OCI-LY1 (cell line): Measurements from ENCODE around the gene ARL10.

Source experiments
- H2AFZ ChIP-seq: fragments of 200-600 bp; sonication (generic), shearing (Covaris generic); 2 replicates; pipeline ENCODE4 v1.6.0; 2014; ENCODE audit warnings: antibody characterized with exemption, mild to moderate bottlenecking, low read length
- H3F3A ChIP-seq: fragments of 200-600 bp; sonication (generic), shearing (Covaris generic); 2 replicates; pipeline ENCODE4 v1.6.0; 2014; ENCODE audit warnings: mild to moderate bottlenecking, antibody characterized with exemption, low read length, moderate library complexity; ENCODE audit not compliant: insufficient read depth
- H3K27ac ChIP-seq: fragments of 200-600 bp; sonication (generic); 2 replicates; pipeline ENCODE4 v1.5.1; 2014; ENCODE audit warnings: low read length, mixed run types, mild to moderate bottlenecking, low read depth; ENCODE audit not compliant: poor library complexity, severe bottlenecking
- H3K27me3 ChIP-seq: fragments of 200-600 bp; sonication (generic); 2 replicates; pipeline ENCODE4 v1.6.0; 2014; ENCODE audit warnings: antibody characterized with exemption, mild to moderate bottlenecking, low read length, moderate library complexity; ENCODE audit not compliant: insufficient read depth
- H3K36me3 ChIP-seq: fragments of 200-600 bp; sonication (generic); 2 replicates; pipeline ENCODE4 v1.6.1; 2014; ENCODE audit warnings: mild to moderate bottlenecking, antibody characterized with exemption, low read length, moderate library complexity, mixed read lengths; ENCODE audit not compliant: insufficient read depth
- H3K4me1 ChIP-seq: fragments of 200-600 bp; sonication (generic); 2 replicates; pipeline ENCODE4 v1.5.1; 2014; ENCODE audit warnings: mild to moderate bottlenecking, low read length, moderate library complexity; ENCODE audit not compliant: insufficient read depth, severe bottlenecking
- H3K4me2 ChIP-seq: fragments of 200-600 bp; sonication (generic), shearing (Covaris generic); 2 replicates; pipeline ENCODE4 v1.6.1; 2014; ENCODE audit warnings: low read length
- H3K4me3 ChIP-seq: fragments of 200-600 bp; sonication (generic); 2 replicates; pipeline ENCODE4 v1.5.1; 2014; ENCODE audit warnings: low read length, low read depth, mild to moderate bottlenecking, mixed read lengths; ENCODE audit not compliant: poor library complexity, severe bottlenecking
- H3K79me2 ChIP-seq: fragments of 200-600 bp; shearing (Covaris generic); 2 replicates; pipeline ENCODE4 v1.6.1; 2016; ENCODE audit warnings: mixed run types, low read length, mixed read lengths; ENCODE audit not compliant: insufficient read depth
- H3K9ac ChIP-seq: fragments of 200-600 bp; sonication (generic), shearing (Covaris generic); 2 replicates; pipeline ENCODE4 v1.6.1; 2014; ENCODE audit warnings: mild to moderate bottlenecking, low read length, mixed read lengths
- H3K9me2 ChIP-seq: fragments of 200-600 bp; sonication (generic), shearing (Covaris generic); 2 replicates; pipeline ENCODE4 v1.6.1; 2014; ENCODE audit warnings: low read depth, mild to moderate bottlenecking, low read length, mixed read lengths
- H3K9me3 ChIP-seq: fragments of 200-600 bp; shearing (Covaris generic); 2 replicates; pipeline ENCODE4 v1.6.1; 2014; ENCODE audit warnings: low read length, mixed read lengths
- H4K20me1 ChIP-seq: fragments of 200-600 bp; sonication (generic), shearing (Covaris generic); 2 replicates; pipeline ENCODE4 v1.6.0; 2016; ENCODE audit warnings: mild to moderate bottlenecking, low read length; ENCODE audit not compliant: insufficient read depth
- EZH2 ChIP-seq: fragments of 200-600 bp; sonication (generic), shearing (Covaris generic); IDR thresholded peaks from 2 replicates; pipeline ENCODE4 v1.8.0; 2017; ENCODE audit warnings: borderline replicate concordance, mixed run types, mild to moderate bottlenecking, antibody characterized with exemption, low read length, moderate library complexity, mixed read lengths
- TF ChIP-seq, protein P1 (sequence below): fragments of 200-600 bp; sonication (generic), shearing (Covaris generic); IDR thresholded peaks from 2 replicates; pipeline ENCODE4 v1.5.1; 2017; ENCODE audit warnings: mild to moderate bottlenecking, antibody characterized with exemption, low read length, moderate library complexity, mixed read lengths

The ARL10 gene

DNA sequence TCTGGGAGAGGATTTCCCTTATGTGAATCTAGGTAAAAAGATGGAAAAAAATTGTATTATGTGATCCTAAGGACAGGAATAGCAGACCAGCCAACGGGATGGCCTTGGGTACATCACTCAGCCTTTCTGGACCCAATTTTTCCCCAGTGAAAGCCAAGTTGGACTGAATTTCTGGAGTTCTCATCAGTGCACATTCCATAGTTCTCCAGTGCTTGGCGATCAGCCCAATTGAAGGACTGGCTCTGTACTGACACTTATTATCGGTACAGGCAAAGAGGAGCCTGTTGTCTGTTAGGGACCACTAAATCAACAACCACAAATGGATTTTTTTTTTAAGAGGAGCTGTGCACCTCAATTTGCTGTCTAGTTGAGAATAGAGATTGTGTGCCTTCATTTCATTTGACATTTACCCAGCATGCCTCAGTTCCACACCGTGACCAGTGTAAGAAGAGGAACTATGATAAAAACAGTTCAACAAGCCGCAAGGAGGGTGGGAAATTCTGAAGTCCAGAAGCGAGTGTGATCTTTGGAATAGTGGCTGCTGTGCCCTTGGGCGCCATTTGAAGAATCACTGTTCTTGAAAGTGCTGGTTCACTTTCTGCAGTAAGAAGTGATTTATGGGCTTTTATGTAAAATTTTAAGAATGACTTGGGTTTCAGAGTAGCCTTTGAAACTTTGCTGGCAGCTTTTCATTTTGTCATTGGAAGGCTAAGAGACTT lies 8.0 kb downstream of the ARL10 start:
- no peak for TF ChIP-seq EZH2
- TF ChIP-seq, protein P1, sequence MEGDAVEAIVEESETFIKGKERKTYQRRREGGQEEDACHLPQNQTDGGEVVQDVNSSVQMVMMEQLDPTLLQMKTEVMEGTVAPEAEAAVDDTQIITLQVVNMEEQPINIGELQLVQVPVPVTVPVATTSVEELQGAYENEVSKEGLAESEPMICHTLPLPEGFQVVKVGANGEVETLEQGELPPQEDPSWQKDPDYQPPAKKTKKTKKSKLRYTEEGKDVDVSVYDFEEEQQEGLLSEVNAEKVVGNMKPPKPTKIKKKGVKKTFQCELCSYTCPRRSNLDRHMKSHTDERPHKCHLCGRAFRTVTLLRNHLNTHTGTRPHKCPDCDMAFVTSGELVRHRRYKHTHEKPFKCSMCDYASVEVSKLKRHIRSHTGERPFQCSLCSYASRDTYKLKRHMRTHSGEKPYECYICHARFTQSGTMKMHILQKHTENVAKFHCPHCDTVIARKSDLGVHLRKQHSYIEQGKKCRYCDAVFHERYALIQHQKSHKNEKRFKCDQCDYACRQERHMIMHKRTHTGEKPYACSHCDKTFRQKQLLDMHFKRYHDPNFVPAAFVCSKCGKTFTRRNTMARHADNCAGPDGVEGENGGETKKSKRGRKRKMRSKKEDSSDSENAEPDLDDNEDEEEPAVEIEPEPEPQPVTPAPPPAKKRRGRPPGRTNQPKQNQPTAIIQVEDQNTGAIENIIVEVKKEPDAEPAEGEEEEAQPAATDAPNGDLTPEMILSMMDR: no peak
- Histone ChIP-seq H3K9me2 (no peaks in the 10 kb centered on the region), H3K36me3 (no peaks in the 10 kb centered on the region), H3K9me3 (no peaks in the 10 kb centered on the region), H3F3A (no peaks in the 10 kb centered on the region), H2AFZ (no peak overlapping the region), H3K79me2 (no peaks in the 10 kb centered on the region), H3K9ac (no peak overlapping the region), H3K4me1 (peaks cover 12% of the 10 kb centered on the region), H3K4me2 (no peak overlapping the region), H3K27ac (no peak overlapping the region), H3K4me3 (no peak overlapping the region), H3K27me3 (no peaks in the 10 kb centered on the region), H4K20me1 (no peaks in the 10 kb centered on the region)

DNA sequence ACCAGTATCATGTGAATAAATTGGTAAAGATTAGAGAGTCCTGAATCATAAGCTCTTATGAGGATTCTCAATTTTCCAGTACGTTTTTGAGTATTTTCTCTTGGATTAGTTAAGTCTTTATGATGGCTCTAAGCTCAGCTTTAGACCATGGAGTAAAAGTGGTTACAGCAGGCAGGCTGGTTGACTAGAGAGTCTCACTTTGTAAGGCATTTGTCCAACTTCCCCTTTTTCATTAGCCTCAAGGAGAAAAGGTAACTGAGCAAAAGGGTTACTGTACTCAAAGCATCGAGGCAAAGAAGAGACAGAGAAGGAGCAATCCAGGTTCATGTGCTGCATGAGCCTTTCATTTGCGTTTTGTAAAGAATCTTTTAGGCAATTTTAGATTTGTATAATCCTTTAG lies 14.6 kb downstream of the ARL10 start:
- H3K9me2 ChIP-seq: no peaks in the 10 kb centered on the region
- H3F3A ChIP-seq: peaks cover 7% of the 10 kb centered on the region; the same call in 1 of the 2 replicates
- no peak overlapping the region for H3K27ac ChIP-seq
- TF ChIP-seq, protein P1: no peak
- TF ChIP-seq EZH2: no peak
- no peaks in the 10 kb centered on the region for H3K27me3 ChIP-seq
- peaks cover 52% of the 10 kb centered on the region for H3K36me3 ChIP-seq
- H3K9ac ChIP-seq: no peak overlapping the region
- no peak overlapping the region for H2AFZ ChIP-seq
- no peak overlapping the region for H3K4me3 ChIP-seq
- H3K79me2 ChIP-seq: no peaks in the 10 kb centered on the region
- no peaks in the 10 kb centered on the region for H3K4me1 ChIP-seq
- no peaks in the 10 kb centered on the region for H3K9me3 ChIP-seq
- no peak overlapping the region for H3K4me2 ChIP-seq
- H4K20me1 ChIP-seq: no peaks in the 10 kb centered on the region

DNA sequence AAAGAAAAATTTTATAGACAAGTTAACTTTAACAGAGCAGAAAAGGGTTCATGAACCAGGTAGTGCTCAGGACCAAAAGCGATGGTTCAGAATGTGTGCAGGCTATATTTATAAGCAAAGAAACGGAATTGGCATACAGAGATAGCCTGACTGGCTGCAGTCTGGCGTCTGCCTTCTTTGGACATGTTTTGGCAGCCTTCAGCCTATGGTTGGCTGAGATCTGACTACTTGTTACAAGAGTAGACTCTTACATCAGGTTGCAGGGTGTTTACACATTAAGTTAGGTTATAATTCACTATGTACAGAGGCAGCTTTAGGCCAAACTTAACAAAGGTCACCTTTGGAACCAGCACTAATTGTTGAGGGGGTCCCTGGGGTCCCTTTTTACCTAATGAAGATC lies 16.1 kb downstream of the ARL10 start:
- H3K4me3 ChIP-seq: no peak overlapping the region
- H3K79me2 ChIP-seq: peaks cover 10% of the 10 kb centered on the region
- H3K9ac ChIP-seq: no peak overlapping the region
- no peaks in the 10 kb centered on the region for H3K9me2 ChIP-seq
- H3K4me2 ChIP-seq: no peak overlapping the region
- H3K27ac ChIP-seq: no peak overlapping the region
- H3K4me1 ChIP-seq: peaks cover 6% of the 10 kb centered on the region
- TF ChIP-seq, protein P1: no peak
- TF ChIP-seq EZH2: no peak
- H3F3A ChIP-seq: peaks cover 7% of the 10 kb centered on the region; the same call in 1 of the 2 replicates
- no peaks in the 10 kb centered on the region for H3K27me3 ChIP-seq
- H3K9me3 ChIP-seq: no peaks in the 10 kb centered on the region
- no peak overlapping the region for H2AFZ ChIP-seq
- H4K20me1 ChIP-seq: no peaks in the 10 kb centered on the region
- H3K36me3 ChIP-seq: peaks cover 68% of the 10 kb centered on the region
